D721Med (cell line): ENCODE measurements around the gene SCEL.
"Not testable (repeated sequence)": the region's sequence is repeated elsewhere in the genome, so short reads cannot be mapped to it uniquely, and the experiment has no call there.

Experiments used
- DNase-seq: peaks from one replicate; pipeline ENCODE4 v3.0.0; 2011; ENCODE audit warnings: low spot score; ENCODE audit not compliant: insufficient read length
- FAIRE-seq: peaks from 2 replicates; lab custom pipeline; 2011; peaks lifted over from hg19 to GRCh38; lab: Jason Lieb, UNC
- TF ChIP-seq, protein P1 (sequence below): IDR thresholded peaks from 2 replicates; pipeline ENCODE4 v1.5.1; 2012; ENCODE audit warnings: mild to moderate bottlenecking, control low read depth; ENCODE audit not compliant: insufficient read depth; ENCODE audit errors: missing control alignments

SCEL gene

DNA sequence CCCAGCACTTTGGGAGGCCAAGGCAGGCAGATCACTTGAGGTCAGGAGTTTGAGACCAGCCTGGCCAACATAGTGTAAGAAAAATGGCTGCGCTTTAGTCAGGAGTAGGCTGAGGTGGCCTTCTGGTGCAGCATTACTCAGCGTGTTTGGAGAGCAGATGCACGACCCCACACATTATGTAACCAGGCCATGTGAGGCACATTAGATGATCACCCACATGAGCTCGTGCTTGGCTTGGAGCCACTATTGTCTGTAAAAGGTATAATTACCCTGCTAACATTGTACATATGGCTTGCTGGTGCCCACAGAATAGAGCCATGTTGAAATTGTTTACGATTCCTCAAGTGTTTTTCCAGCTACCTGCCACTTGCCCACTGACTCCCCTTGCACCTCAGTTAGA is 24.0 kb upstream of the SCEL start:
- DNase-seq (no peak), FAIRE-seq (no peak)
- TF ChIP-seq, protein P1, sequence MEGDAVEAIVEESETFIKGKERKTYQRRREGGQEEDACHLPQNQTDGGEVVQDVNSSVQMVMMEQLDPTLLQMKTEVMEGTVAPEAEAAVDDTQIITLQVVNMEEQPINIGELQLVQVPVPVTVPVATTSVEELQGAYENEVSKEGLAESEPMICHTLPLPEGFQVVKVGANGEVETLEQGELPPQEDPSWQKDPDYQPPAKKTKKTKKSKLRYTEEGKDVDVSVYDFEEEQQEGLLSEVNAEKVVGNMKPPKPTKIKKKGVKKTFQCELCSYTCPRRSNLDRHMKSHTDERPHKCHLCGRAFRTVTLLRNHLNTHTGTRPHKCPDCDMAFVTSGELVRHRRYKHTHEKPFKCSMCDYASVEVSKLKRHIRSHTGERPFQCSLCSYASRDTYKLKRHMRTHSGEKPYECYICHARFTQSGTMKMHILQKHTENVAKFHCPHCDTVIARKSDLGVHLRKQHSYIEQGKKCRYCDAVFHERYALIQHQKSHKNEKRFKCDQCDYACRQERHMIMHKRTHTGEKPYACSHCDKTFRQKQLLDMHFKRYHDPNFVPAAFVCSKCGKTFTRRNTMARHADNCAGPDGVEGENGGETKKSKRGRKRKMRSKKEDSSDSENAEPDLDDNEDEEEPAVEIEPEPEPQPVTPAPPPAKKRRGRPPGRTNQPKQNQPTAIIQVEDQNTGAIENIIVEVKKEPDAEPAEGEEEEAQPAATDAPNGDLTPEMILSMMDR = no peak

DNA sequence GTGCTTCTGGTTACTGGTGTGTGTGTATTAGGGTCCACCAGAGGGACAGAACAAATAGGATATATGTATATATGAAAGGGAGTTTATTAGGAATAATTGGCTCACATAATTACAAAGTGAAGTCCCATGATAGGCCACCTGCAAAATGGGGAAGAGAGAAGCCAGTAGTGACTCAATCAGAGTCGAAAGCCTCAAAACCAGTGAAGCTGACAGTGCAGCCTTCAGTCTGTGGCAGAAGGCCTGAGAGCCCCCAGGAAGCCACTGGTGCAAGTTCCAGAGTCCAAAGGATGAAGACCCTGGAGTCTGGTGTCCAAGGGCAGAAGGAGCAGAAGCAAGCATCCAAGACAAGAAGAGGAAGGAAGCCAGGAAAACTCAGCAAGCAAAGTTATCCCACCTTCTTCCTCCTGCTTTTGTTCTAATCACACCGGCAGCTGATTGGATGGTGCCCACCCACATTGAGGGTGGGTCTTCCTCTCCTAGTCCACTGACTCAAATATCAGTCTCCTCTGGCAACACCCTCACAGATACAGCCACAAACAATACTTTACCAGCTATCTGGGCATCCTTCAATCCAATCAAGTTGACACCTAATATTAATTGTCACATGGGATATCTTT is 21.7 kb upstream of the SCEL start:
- FAIRE-seq (no peak), DNase-seq (no peak)
- TF ChIP-seq, protein P1 = no peak

DNA sequence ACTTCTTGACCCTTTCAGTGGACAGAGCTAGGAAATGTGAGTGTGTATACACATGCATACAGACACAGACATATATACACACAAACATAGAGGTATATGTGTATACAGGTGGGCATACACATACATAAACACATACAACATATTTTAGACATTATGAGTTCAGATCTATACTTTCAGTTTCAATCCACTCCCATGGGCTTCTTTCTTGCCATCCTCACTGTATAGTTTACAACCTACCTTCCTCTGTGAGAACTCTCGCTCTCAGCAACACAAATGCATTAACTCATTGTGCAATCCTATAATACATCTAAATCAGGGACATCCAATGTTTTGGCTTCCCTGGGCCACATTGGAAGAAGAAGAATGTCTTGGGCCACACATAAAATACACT is 21.2 kb upstream of the SCEL start:
- TF ChIP-seq, protein P1 = no peak
- DNase-seq (no peak), FAIRE-seq (no peak)

DNA sequence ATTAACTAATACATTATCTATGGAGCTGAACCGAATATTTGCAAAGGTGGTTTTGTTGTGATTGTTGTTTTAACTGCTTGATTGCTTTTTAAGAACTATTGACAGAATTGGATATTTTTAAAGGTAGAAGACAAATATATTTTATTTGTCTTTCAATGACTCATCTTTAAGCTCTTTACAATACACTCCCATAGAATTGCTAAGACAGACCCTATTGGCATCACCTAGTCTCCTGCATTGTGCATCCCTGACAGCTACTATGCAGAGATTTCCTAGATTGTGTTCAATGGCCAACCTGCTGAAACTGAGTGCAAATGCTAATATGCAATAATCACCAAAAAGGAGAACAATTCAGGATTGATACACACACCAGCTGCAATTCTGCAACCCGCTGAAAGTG is 19.7 kb upstream of the SCEL start:
- DNase-seq (no peak), FAIRE-seq (no peak)
- TF ChIP-seq, protein P1 = no peak

DNA sequence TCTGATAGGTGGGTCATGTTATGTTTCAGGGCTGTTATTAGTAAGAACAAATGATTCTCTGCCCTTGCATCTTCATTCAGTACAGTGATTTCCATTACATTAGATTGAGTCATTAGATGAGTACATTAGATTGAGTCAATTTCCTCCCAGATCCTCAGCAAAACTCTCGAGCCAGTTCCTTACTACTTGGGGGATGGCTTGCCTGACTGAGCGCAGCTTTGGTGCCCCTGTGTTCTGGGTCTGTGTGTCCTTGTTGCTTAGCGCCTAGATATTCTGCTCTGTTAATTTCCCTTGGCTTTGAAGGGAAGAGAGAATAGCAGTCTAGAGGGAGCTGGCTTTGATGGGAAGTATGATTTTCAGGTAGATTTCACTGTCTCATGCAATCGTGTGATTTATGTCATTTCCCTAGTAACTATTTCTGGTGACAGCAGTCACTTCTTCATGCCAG is 19.1 kb upstream of the SCEL start:
- FAIRE-seq = no peak
- no peak for DNase-seq
- TF ChIP-seq, protein P1 = no peak

DNA sequence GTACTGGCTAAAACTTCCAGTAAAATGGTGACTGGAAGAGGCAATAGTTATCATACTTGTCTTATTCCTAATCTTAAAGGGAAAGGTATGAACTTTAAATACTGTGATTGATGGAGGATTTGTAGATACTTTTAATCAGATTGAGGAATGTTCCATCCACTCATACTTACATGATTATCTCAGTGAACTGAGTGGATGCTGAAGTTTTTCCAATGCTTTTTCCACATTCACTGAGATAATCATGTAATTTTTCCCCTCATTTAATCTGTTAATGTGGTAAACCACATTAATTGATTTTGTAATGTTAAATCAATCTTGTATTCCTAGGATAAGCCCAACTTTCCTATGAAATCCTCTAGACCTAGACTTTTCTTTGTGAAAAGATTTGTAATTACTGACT is 17.2 kb upstream of the SCEL start:
- FAIRE-seq (no peak), DNase-seq (no peak)
- TF ChIP-seq, protein P1 = no peak

DNA sequence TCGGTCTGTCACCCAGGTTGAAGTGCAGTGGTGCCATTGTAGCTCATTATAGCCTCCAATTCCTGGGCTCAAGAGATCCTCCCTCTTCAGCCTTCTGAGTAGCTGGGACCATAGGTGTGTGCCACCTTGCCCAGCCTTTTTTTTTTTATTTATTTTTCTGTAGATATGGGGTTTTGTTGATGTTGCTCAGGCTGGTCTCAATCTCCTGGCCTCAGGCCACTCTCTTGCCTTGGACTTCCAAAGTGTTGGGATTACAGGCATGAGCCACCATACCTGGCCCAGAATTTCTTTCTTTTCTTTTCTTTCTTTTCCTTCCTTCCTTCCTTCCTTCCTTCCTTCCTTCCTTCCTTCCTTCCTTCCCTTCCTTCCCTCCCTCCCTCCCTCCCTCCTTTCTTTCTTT is 16.1 kb upstream of the SCEL start:
- not testable (repeated sequence) for FAIRE-seq, DNase-seq
